GM10847 (cell line): ENCODE data around the gene RETREG1.

Experiments used
- POLR2A ChIP-seq: IDR thresholded peaks from 2 replicates; pipeline ENCODE4 v1.6.1; 2011; ENCODE audit not compliant: insufficient read length; ENCODE audit errors: extremely low read depth

RETREG1 gene

GRCh38 chr5:16446993-16447392 is 169.8 kb downstream of the RETREG1 start:
- TF ChIP-seq POLR2A, result no peak

- no peak for TF ChIP-seq POLR2A
Observed at GRCh38 chr5:16437977-16438376, 178.8 kb downstream of the RETREG1 start.

GRCh38 chr5:16431490-16431889 is 185.3 kb downstream of the RETREG1 start:
- no peak for TF ChIP-seq POLR2A

GRCh38 chr5:16430349-16431089 is 186.3 kb downstream of the RETREG1 start:
- no peak for TF ChIP-seq POLR2A

GRCh38 chr5:16428359-16428758 is 188.4 kb downstream of the RETREG1 start:
- no peak for TF ChIP-seq POLR2A

GRCh38 chr5:16427587-16427986 is 189.2 kb downstream of the RETREG1 start:
- TF ChIP-seq POLR2A, result no peak
